Bronchial epithelial cell (primary cell): ENCODE data around the gene MTA3. TPM values are rescaled to one million over a fixed set of nuclear protein-coding genes. Genes with fewer than 3 reads are reported as not detected.
A peak's percentile ranks its signal among the peaks of the same experiment; 100 is the strongest.
"Not testable (repeated sequence)": the region's sequence is repeated elsewhere in the genome, so short reads cannot be mapped to it uniquely, and the experiment has no call there.

Source experiments
- DNase-seq: peaks from one replicate; pipeline ENCODE4 v3.0.0-alpha.2; 2010; ENCODE audit warnings: low read depth
- FAIRE-seq: peaks from 2 replicates; lab custom pipeline; 2011; peaks lifted over from hg19 to GRCh38; lab: Jason Lieb, UNC
- H3K27me3 ChIP-seq: 2 replicates; pipeline ENCODE4 v1.5.1; 2011; ENCODE audit warnings: low read length; ENCODE audit not compliant: control insufficient read depth, insufficient read depth
- H3K36me3 ChIP-seq: 2 replicates; pipeline ENCODE4 v1.5.1; 2011; ENCODE audit warnings: low read length; ENCODE audit not compliant: control insufficient read depth, insufficient read depth
- H3K4me3 ChIP-seq: 2 replicates; pipeline ENCODE4 v1.5.1; 2011; ENCODE audit warnings: mild to moderate bottlenecking, low read depth, low read length, control low read depth
- total RNA-seq: library from RNA; depleted of rRNA; stranded (reverse); fragments of >200 nt; gene quantifications from 2 replicates; pipeline ENCODE4 v1.2.1, GENCODE V29; 2014
- TF ChIP-seq, protein P1 (sequence below): IDR thresholded peaks from 2 replicates; pipeline ENCODE4 v1.5.1; 2011; ENCODE audit warnings: mild to moderate bottlenecking, moderate library complexity, low read length, control low read depth, inconsistent platforms; ENCODE audit not compliant: insufficient read depth, severe bottlenecking

The MTA3 gene
- total RNA-seq, 1 donor from 2014 or later = 18.2 TPM

DNA sequence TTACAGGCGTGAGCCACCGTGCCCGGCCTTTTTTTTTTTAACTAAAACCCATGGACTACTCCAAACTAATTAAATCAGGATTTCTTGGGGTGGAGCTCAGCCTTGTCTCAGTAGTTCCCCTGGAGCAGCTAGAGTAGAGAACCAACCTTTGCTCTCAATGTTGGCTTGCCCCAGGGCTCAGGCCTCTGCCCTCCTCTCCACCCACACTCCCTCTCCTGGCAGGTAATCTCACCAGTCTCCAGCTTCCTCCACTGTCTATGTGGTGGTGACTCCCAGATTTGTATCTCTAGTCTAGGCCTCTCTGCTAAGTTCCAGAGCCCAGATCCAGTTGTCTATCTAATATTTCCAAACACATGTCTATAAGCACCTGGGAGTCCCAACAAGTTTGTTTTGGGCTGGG lies 9.6 kb upstream of the MTA3 start:
- DNase-seq (no peak), FAIRE-seq (no peak)
- Histone ChIP-seq H3K27me3 (peaks cover 2% of the 10 kb centered on the region), H3K4me3 (no peak overlapping the region), H3K36me3 (no peaks in the 10 kb centered on the region)
- TF ChIP-seq, protein P1, sequence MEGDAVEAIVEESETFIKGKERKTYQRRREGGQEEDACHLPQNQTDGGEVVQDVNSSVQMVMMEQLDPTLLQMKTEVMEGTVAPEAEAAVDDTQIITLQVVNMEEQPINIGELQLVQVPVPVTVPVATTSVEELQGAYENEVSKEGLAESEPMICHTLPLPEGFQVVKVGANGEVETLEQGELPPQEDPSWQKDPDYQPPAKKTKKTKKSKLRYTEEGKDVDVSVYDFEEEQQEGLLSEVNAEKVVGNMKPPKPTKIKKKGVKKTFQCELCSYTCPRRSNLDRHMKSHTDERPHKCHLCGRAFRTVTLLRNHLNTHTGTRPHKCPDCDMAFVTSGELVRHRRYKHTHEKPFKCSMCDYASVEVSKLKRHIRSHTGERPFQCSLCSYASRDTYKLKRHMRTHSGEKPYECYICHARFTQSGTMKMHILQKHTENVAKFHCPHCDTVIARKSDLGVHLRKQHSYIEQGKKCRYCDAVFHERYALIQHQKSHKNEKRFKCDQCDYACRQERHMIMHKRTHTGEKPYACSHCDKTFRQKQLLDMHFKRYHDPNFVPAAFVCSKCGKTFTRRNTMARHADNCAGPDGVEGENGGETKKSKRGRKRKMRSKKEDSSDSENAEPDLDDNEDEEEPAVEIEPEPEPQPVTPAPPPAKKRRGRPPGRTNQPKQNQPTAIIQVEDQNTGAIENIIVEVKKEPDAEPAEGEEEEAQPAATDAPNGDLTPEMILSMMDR = peak; percentile 27

DNA sequence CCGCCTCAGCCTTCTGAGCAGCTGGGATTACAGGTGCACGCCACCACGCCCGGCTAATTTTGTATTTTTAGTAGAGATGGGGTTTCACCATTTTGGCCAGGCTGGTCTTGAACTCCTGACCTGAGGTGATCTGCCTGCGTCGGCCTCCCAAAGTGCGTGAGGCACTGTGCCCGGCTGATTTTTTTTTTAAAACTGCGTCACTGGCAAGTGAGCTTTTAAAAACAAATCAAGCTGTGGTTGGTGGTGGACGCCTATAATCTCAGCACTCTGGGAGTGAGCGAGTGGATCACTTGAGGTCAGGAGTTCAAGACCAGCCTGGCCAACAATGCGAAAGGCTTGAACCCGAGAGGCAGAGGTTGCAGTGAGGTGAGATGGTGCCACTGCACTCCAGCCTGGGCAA lies 8.3 kb upstream of the MTA3 start:
- not testable (repeated sequence) for DNase-seq, FAIRE-seq, H3K4me3 ChIP-seq, H3K27me3 ChIP-seq, H3K36me3 ChIP-seq

DNA sequence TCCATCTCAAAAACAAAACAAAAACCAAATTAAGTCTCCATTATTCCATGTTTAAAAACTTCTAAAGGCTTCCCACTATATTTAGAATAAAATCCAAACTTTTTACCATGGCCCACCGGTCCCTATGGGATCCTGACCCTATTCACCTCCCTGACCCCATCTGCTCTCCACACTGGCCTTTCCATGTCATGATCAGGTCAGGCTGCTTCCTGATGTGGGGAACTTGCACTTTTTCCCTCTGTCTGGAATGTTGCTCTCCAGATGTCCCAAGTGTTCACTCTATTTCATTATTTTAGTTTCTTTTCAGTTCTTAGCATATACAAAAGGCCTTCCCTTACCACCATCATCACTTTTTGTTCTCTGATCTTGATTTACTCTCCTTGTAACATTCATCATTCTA lies 7.5 kb upstream of the MTA3 start:
- TF ChIP-seq, protein P1 = no peak
- Histone ChIP-seq H3K27me3 (peaks cover 2% of the 10 kb centered on the region), H3K4me3 (no peak overlapping the region), H3K36me3 (no peaks in the 10 kb centered on the region)
- FAIRE-seq (no peak), DNase-seq (no peak)

DNA sequence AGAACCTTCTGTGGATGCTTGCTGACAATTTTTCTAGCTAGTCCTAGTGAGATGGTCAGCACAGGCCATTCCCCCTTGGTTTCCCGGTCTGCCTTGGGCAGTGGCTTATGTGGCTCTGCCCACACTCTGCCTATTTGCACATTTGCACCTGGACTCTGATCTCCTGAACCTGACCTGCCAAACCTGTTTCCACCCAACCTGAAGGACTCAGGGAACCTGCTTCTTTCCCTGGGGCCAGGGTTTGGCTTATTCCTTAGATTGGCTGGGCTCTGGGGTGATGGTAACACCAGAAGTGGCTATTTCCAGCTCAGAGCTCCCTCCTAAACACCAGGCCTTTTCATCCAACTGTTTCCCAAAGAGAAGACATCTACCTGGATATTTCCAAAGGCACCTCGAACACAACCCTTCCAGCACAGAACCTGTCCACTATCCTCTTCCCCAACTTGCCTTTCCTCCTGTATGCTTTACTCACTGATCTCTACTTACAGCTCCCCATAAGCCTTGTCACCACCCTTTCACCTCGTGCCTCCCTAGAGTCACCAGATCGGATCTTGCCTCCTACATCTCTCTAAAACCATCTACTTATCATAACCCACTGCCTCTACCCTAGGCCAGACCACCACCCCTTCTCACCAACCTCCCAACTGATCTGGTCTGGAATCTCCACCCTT lies 5.8 kb upstream of the MTA3 start:
- H3K27me3 ChIP-seq = no peaks in the 10 kb centered on the region
- H3K36me3 ChIP-seq = no peaks in the 10 kb centered on the region
- peak; percentile 60 for DNase-seq
- FAIRE-seq = no peak
- H3K4me3 ChIP-seq = no peak overlapping the region
- TF ChIP-seq, protein P1 = no peak

DNA sequence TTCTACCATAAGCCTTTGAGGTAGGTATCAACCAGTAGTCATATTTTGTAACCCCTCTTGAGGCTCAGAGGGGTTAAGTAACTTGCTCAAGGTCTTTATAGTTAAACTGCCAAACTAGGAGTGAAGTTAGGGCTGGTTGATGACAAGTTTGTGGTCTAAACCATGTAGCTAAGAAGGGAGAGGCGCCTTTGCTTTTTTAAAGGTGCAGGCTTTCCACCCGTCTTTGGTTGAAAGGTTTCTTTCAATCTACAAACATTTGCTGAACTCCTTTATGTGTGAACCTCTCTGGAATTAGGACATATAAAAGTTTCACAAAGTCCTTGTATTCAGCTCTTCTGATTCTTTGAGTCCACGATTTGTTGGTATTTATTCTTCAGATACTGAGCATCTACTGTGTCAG lies 2.4 kb upstream of the MTA3 start:
- Histone ChIP-seq H3K4me3 (no peak overlapping the region), H3K36me3 (no peaks in the 10 kb centered on the region), H3K27me3 (no peaks in the 10 kb centered on the region)
- DNase-seq (no peak), FAIRE-seq (no peak)
- TF ChIP-seq, protein P1 = no peak

DNA sequence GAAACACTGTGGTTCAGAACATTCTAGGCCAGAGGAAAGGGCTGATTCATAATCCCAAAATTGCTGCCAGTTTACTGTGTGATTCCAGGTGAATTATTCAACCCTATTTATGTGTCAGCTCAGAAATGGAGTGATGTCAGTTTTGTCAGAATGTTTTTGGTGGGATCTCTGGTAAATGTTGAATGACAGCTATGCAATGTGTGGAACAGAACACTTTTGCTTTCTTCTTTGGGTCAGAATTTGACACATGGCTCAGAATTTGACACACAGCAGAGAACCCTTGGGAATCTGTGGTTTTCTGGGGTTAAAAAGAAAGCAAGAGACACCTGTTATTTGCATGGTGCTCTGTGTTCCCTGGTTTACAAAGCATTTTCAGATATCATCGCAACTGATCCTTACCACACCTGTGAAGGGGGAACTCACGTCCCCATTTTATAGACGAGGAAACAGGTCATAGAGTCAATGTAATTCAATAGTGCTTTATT lies 1.6 kb upstream of the MTA3 start:
- Histone ChIP-seq H3K27me3 (no peaks in the 10 kb centered on the region), H3K4me3 (no peak overlapping the region), H3K36me3 (no peaks in the 10 kb centered on the region)
- DNase-seq (peak; percentile 50), FAIRE-seq (no peak)
- TF ChIP-seq, protein P1 = no peak
